Measurements from ENCODE around the gene METTL25B.

GRCh38 chr1:156768610-156769295 lies 40.5 kb downstream of the METTL25B start:
- TF ChIP-seq, protein P1, sequence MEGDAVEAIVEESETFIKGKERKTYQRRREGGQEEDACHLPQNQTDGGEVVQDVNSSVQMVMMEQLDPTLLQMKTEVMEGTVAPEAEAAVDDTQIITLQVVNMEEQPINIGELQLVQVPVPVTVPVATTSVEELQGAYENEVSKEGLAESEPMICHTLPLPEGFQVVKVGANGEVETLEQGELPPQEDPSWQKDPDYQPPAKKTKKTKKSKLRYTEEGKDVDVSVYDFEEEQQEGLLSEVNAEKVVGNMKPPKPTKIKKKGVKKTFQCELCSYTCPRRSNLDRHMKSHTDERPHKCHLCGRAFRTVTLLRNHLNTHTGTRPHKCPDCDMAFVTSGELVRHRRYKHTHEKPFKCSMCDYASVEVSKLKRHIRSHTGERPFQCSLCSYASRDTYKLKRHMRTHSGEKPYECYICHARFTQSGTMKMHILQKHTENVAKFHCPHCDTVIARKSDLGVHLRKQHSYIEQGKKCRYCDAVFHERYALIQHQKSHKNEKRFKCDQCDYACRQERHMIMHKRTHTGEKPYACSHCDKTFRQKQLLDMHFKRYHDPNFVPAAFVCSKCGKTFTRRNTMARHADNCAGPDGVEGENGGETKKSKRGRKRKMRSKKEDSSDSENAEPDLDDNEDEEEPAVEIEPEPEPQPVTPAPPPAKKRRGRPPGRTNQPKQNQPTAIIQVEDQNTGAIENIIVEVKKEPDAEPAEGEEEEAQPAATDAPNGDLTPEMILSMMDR (IDR thresholded peaks at IDR 0.05): no peak
- TF ChIP-seq POLR2AphosphoS5 (IDR thresholded peaks at IDR 0.05): no peak
- TF ChIP-seq POLR2A (IDR thresholded peaks at IDR 0.05): no peak

Measured in transverse colon (tissue), 4 donors.